IMR-90 (cell line): ENCODE results near the gene JAKMIP2. TPM values are rescaled to one million over a fixed set of nuclear protein-coding genes. Genes with fewer than 3 reads are reported as not detected.

Source experiments
- ATAC-seq: fragments of 200-7000 bp; cut with Tn5 transposase; 2 replicates; pipeline ENCODE4 v1.9.1; 2020; ENCODE audit warnings: low read depth, mild to moderate bottlenecking, moderate library complexity
- BruUV-seq: library from RNA; stranded (reverse); fragments of 400-500 nt; replicated peaks from 2 replicates; lab custom pipeline; 2021; lab: Mats Ljungman, UMichigan
- CTCF ChIA-PET: fragments of 300-600 bp; formaldehyde crosslinking; extraction: SDS; loops from one replicate; lab custom pipeline; 2021; ENCODE audit warnings: antibody characterized with exemption; lab: Yijun Ruan, JAX
- POLR2A ChIA-PET: fragments of 300-600 bp; sonication (Branson Sonifier 250); formaldehyde crosslinking; loops from one replicate; lab custom pipeline; 2022; ENCODE audit warnings: antibody characterized with exemption; ENCODE audit not compliant: unreplicated experiment; lab: Charles Lee
- DNase-seq: peaks from one replicate; pipeline ENCODE4 v3.0.0; 2013
- H2AFZ ChIP-seq: replicated peaks from 2 replicates; pipeline ENCODE3; 2013; ENCODE audit warnings: low read length, mild to moderate bottlenecking; ENCODE audit not compliant: poor library complexity
- H2AK5ac ChIP-seq: 2 replicates; pipeline ENCODE4 v1.6.1; 2013; ENCODE audit warnings: low read depth, low read length, inconsistent platforms
- H2AK9ac ChIP-seq: replicated peaks from 2 replicates; pipeline ENCODE3; 2013; ENCODE audit warnings: mild to moderate bottlenecking, low read depth, low read length, moderate library complexity; ENCODE audit not compliant: poor library complexity
- H2BK120ac ChIP-seq: 2 replicates; pipeline ENCODE4 v1.6.1; 2013; ENCODE audit warnings: low read depth, low read length, inconsistent platforms
- H2BK15ac ChIP-seq: 3 replicates; pipeline ENCODE4 v1.6.1; 2013; ENCODE audit warnings: low read depth, low read length, inconsistent platforms
- H2BK20ac ChIP-seq: 2 replicates; pipeline ENCODE4 v1.6.1; 2013; ENCODE audit warnings: low read depth, mild to moderate bottlenecking, inconsistent platforms, low read length, moderate library complexity
- H2BK5ac ChIP-seq: 2 replicates; pipeline ENCODE4 v1.6.1; 2013; ENCODE audit warnings: mild to moderate bottlenecking, low read depth, low read length, inconsistent platforms; ENCODE audit not compliant: poor library complexity, severe bottlenecking
- H3K14ac ChIP-seq: replicated peaks from 2 replicates; pipeline ENCODE4 v1.6.1; 2013; ENCODE audit warnings: low read depth, low read length, inconsistent platforms
- H3K18ac ChIP-seq: 2 replicates; pipeline ENCODE4 v1.6.1; 2013; ENCODE audit warnings: low read depth, low read length, control low read depth
- H3K23ac ChIP-seq: 2 replicates; pipeline ENCODE4 v1.6.1; 2013; ENCODE audit warnings: low read depth, low read length, inconsistent platforms
- H3K27ac ChIP-seq: 2 replicates; pipeline ENCODE4 v1.5.1; 2013; ENCODE audit warnings: mild to moderate bottlenecking, control low read depth, low read length; ENCODE audit not compliant: insufficient read depth
- H3K27me3 ChIP-seq: 2 replicates; pipeline ENCODE4 v1.6.1; 2013; ENCODE audit warnings: low read length; ENCODE audit not compliant: control insufficient read depth, insufficient read depth
- H3K36me3 ChIP-seq: 2 replicates; pipeline ENCODE4 v1.6.1; 2013; ENCODE audit warnings: low read length, mixed read lengths; ENCODE audit not compliant: control insufficient read depth, insufficient read depth
- H3K4ac ChIP-seq: 2 replicates; pipeline ENCODE4 v1.6.1; 2013; ENCODE audit warnings: low read depth, low read length, inconsistent platforms
- H3K4me1 ChIP-seq: 2 replicates; pipeline ENCODE4 v1.6.1; 2013; ENCODE audit warnings: low read length, mixed read lengths; ENCODE audit not compliant: control insufficient read depth, insufficient read depth
- H3K4me2 ChIP-seq: 2 replicates; pipeline ENCODE4 v1.6.1; 2013; ENCODE audit warnings: low read depth, mild to moderate bottlenecking, control low read depth, low read length, moderate library complexity
- H3K4me3 ChIP-seq: 2 replicates; pipeline ENCODE4 v1.5.1; 2013; ENCODE audit warnings: low read depth, mild to moderate bottlenecking, control low read depth, low read length, moderate library complexity; ENCODE audit not compliant: insufficient read depth
- H3K56ac ChIP-seq: 2 replicates; pipeline ENCODE4 v1.6.1; 2013; ENCODE audit warnings: low read length, inconsistent platforms; ENCODE audit not compliant: insufficient read depth; ENCODE audit errors: extremely low read depth
- H3K79me1 ChIP-seq, 2 experiments: 2 replicates each; pipeline ENCODE4 v1.6.1; 2013; ENCODE audit warnings: low read length in 2 of 2, inconsistent platforms in 1 of 2, low read depth in 1 of 2
- H3K9ac ChIP-seq: 2 replicates; pipeline ENCODE4 v1.6.1; 2013; ENCODE audit warnings: low read depth, low read length, control low read depth
- H3K9me1 ChIP-seq: 2 replicates; pipeline ENCODE4 v1.6.1; 2013; ENCODE audit warnings: low read length, inconsistent platforms; ENCODE audit not compliant: insufficient read depth
- H3K9me3 ChIP-seq: 2 replicates; pipeline ENCODE4 v1.6.1; 2013; ENCODE audit warnings: low read length; ENCODE audit not compliant: control insufficient read depth, insufficient read depth
- H4K20me1 ChIP-seq: 2 replicates; pipeline ENCODE4 v1.6.1; 2013; ENCODE audit warnings: low read length, inconsistent platforms; ENCODE audit not compliant: insufficient read depth
- H4K5ac ChIP-seq: 2 replicates; pipeline ENCODE4 v1.6.1; 2013; ENCODE audit warnings: mild to moderate bottlenecking, low read depth, low read length, control low read depth
- H4K8ac ChIP-seq, 2 experiments: 2 replicates each; pipeline ENCODE4 v1.6.1; 2013; ENCODE audit warnings: low read depth in 2 of 2, low read length in 2 of 2, control low read depth in 1 of 2, inconsistent platforms in 1 of 2
- H4K91ac ChIP-seq: 2 replicates; pipeline ENCODE4 v1.6.1; 2013; ENCODE audit warnings: low read depth, low read length, inconsistent platforms; ENCODE audit not compliant: insufficient read depth
- BHLHE40 ChIP-seq: fragments of 150-350 bp; IDR thresholded peaks from 2 replicates; pipeline ENCODE4 v1.6.1; 2016; ENCODE audit warnings: mild to moderate bottlenecking, low read depth, low read length
- CEBPB ChIP-seq: IDR thresholded peaks from 2 replicates; pipeline ENCODE4 v1.6.1; 2012; ENCODE audit warnings: low read depth, low read length, improper control_type of control experiment
- CHD1 ChIP-seq: IDR thresholded peaks from 2 replicates; pipeline ENCODE4 v1.6.1; 2012; ENCODE audit warnings: low read depth, low read length, improper control_type of control experiment
- MAZ ChIP-seq: IDR thresholded peaks from 2 replicates; pipeline ENCODE4 v1.6.1; 2012; ENCODE audit warnings: low read depth, mild to moderate bottlenecking, low read length, improper control_type of control experiment, moderate library complexity, borderline replicate concordance
- MXI1 ChIP-seq: IDR thresholded peaks from 2 replicates; pipeline ENCODE4 v1.6.1; 2012; ENCODE audit warnings: low read depth, mild to moderate bottlenecking, low read length, moderate library complexity, borderline replicate concordance
- NFE2L2 ChIP-seq: fragments of 150-350 bp; IDR thresholded peaks from 2 replicates; pipeline ENCODE4 v1.6.1; 2016; ENCODE audit warnings: low read depth, mild to moderate bottlenecking, low read length
- POLR2A ChIP-seq: IDR thresholded peaks from 2 replicates; pipeline ENCODE4 v1.6.1; 2012; ENCODE audit warnings: mild to moderate bottlenecking, low read depth, low read length
- RAD21 ChIP-seq: IDR thresholded peaks from 2 replicates; pipeline ENCODE4 v1.6.1; 2012; ENCODE audit warnings: low read length, improper control_type of control experiment
- RFX5 ChIP-seq: IDR thresholded peaks from 2 replicates; pipeline ENCODE4 v1.8.0; 2012; ENCODE audit warnings: low read depth, mild to moderate bottlenecking, low read length, moderate library complexity
- SMC3 ChIP-seq: fragments of 150-350 bp; IDR thresholded peaks from 2 replicates; pipeline ENCODE4 v1.6.1; 2016; ENCODE audit warnings: low read depth, mild to moderate bottlenecking, antibody characterized with exemption, low read length, moderate library complexity
- dilution Hi-C: fragments of 300-500 bp; cut with HindIII; formaldehyde crosslinking; loops from one replicate; pipeline ENCODE4 v1.14.3; 2018; ENCODE audit warnings: low sequenced_read_pairs; ENCODE audit not compliant: unreplicated experiment
- in situ Hi-C: fragments of 300-500 bp; cut with MboI; formaldehyde crosslinking; loops from 3 replicates; pipeline ENCODE4 v1.14.3; 2019; ENCODE audit warnings: low sequenced_read_pairs, inconsistent platforms, mixed read lengths
- intact Hi-C: fragments of 100-400 bp; cut with micrococcal nuclease; formaldehyde crosslinking; loops from 2 replicates; pipeline ENCODE4 v1.10.0; 2022
- polyA plus RNA-seq, 3 experiments: library from polyadenylated mRNA; depleted of rRNA; stranded (reverse); fragments of >200 nt; gene quantifications; 2 replicates each; pipeline ENCODE4 v1.2.3, GENCODE V29; 2012; ENCODE audit warnings: low replicate concordance in 1 of 3
- total RNA-seq: library from RNA; depleted of rRNA; stranded (reverse); fragments of >200 nt; gene quantifications from 2 replicates; pipeline ENCODE4 v1.2.3, GENCODE V29; 2012
- TF ChIP-seq, protein P1 (sequence below): fragments of 150-350 bp; IDR thresholded peaks from 2 replicates; pipeline ENCODE4 v1.6.1; 2017; ENCODE audit warnings: mild to moderate bottlenecking, antibody characterized with exemption, low read length, low read depth
- TF ChIP-seq, protein P2 (sequence below): fragments of 150-350 bp; IDR thresholded peaks from 2 replicates; pipeline ENCODE4 v1.6.1; 2016; ENCODE audit warnings: low read depth, mild to moderate bottlenecking, low read length, moderate library complexity, borderline replicate concordance
- TF ChIP-seq, protein P3 (sequence below): conservative IDR thresholded peaks from 2 replicates; pipeline ENCODE4 v1.5.1; 2012; ENCODE audit warnings: mild to moderate bottlenecking, low read depth, low read length, improper control_type of control experiment

JAKMIP2 gene
- total and polyA plus RNA-seq, 2 of the 4 experiments (the other 2 are of a cell fraction): under 0.01 TPM; not detected in 1

DNA sequence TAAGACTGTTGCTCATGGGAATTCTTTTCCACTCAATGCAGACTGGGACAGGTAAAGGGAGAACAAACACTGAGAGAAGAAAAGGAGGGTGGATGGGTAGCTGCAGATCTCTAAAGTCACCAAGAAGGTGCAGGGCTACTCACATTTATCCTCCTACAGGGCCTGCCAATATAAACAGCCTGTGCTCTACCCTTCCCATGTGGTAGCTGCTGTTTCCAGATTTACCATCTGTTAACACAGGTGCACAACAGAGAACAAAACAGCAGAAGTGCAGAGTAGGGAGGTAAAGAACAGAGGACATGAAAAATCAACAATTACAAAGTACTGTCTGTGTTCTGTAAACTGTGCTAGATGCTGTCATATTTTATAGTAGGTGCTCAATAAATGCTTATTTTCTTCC lies 26.0 kb downstream of the JAKMIP2 start:
- dilution Hi-C loops (no loop called here), intact Hi-C loops (no loop called here), in situ Hi-C loops (no loop called here)
- no peaks in the 10 kb centered on the region for H3K9me1 ChIP-seq
- H3K18ac ChIP-seq: no peak overlapping the region
- ChIA-PET POLR2A (no interaction called here), CTCF (no interaction called here)
- H3K9me3 ChIP-seq: no peaks in the 10 kb centered on the region
- no peak overlapping the region for H3K23ac ChIP-seq
- no peak overlapping the region for H3K4me2 ChIP-seq
- DNase-seq (no peak), ATAC-seq (no peak)
- H3K36me3 ChIP-seq: no peaks in the 10 kb centered on the region
- H2BK20ac ChIP-seq: no peak overlapping the region
- H2AK9ac ChIP-seq: no peak overlapping the region
- BruUV-seq: no TSS peak
- no peak overlapping the region for H3K27ac ChIP-seq
- no peak overlapping the region for H2BK5ac ChIP-seq
- H3K4me1 ChIP-seq: no peaks in the 10 kb centered on the region
- H3K14ac ChIP-seq: no peak overlapping the region
- no peak overlapping the region for H4K91ac ChIP-seq
- H2AK5ac ChIP-seq: no peak overlapping the region
- no peak overlapping the region for H3K4ac ChIP-seq
- H2AFZ ChIP-seq: no peak overlapping the region
- no peak overlapping the region for H4K8ac ChIP-seq
- TF ChIP-seq CHD1 (no peak), MAZ (no peak), MXI1 (no peak), SMC3 (no peak), BHLHE40 (no peak), CEBPB (no peak), NFE2L2 (no peak), RFX5 (no peak), POLR2A (no peak), RAD21 (no peak)
- TF ChIP-seq, protein P1, sequence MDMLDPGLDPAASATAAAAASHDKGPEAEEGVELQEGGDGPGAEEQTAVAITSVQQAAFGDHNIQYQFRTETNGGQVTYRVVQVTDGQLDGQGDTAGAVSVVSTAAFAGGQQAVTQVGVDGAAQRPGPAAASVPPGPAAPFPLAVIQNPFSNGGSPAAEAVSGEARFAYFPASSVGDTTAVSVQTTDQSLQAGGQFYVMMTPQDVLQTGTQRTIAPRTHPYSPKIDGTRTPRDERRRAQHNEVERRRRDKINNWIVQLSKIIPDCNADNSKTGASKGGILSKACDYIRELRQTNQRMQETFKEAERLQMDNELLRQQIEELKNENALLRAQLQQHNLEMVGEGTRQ: no peak
- TF ChIP-seq, protein P2, sequence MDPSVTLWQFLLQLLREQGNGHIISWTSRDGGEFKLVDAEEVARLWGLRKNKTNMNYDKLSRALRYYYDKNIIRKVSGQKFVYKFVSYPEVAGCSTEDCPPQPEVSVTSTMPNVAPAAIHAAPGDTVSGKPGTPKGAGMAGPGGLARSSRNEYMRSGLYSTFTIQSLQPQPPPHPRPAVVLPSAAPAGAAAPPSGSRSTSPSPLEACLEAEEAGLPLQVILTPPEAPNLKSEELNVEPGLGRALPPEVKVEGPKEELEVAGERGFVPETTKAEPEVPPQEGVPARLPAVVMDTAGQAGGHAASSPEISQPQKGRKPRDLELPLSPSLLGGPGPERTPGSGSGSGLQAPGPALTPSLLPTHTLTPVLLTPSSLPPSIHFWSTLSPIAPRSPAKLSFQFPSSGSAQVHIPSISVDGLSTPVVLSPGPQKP: no peak
- TF ChIP-seq, protein P3, sequence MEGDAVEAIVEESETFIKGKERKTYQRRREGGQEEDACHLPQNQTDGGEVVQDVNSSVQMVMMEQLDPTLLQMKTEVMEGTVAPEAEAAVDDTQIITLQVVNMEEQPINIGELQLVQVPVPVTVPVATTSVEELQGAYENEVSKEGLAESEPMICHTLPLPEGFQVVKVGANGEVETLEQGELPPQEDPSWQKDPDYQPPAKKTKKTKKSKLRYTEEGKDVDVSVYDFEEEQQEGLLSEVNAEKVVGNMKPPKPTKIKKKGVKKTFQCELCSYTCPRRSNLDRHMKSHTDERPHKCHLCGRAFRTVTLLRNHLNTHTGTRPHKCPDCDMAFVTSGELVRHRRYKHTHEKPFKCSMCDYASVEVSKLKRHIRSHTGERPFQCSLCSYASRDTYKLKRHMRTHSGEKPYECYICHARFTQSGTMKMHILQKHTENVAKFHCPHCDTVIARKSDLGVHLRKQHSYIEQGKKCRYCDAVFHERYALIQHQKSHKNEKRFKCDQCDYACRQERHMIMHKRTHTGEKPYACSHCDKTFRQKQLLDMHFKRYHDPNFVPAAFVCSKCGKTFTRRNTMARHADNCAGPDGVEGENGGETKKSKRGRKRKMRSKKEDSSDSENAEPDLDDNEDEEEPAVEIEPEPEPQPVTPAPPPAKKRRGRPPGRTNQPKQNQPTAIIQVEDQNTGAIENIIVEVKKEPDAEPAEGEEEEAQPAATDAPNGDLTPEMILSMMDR: no peak
- H3K4me3 ChIP-seq: no peak overlapping the region
- no peak overlapping the region for H2BK120ac ChIP-seq
- H3K9ac ChIP-seq: no peak overlapping the region
- H3K79me1 ChIP-seq: no peaks in the 10 kb centered on the region
- no peak overlapping the region for H3K56ac ChIP-seq
- no peaks in the 10 kb centered on the region for H3K27me3 ChIP-seq
- no peak overlapping the region for H2BK15ac ChIP-seq
- H4K20me1 ChIP-seq: no peaks in the 10 kb centered on the region
- H4K5ac ChIP-seq: no peak overlapping the region
